Activated naive CD4-positive, alpha-beta T cell treated with Interleukin-2 at 50 U/mL for 16 hours (primary cell): ENCODE measurements around the gene TOX2.

Source experiments
- DNase-seq: peaks from one replicate; pipeline ENCODE4 v3.0.0-alpha.2; 2020

Gene TOX2

DNA sequence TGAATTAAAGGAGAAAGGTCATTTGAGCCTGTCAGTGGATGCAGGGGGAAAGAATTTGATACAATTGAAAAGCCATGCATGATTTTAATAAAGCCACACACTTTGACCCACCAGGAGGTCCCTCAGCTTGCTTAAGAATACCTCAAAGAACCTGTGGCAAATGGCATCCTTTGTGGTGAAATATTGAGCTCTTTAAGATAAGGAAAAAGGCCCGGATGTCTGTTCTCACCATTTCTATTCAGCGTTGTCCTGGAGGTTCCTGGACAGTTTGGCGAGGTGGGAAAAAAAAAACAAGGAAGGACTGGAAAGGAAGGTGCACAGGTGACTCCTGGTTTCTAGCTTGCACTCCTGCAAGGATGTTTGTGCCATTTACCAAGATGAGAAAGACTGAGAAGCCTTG is 91.0 kb downstream of the TOX2 start:
- no peak for DNase-seq

- no peak for DNase-seq
Measured at GRCh38 chr20:44006126-44006525, 91.5 kb downstream of the TOX2 start.

DNA sequence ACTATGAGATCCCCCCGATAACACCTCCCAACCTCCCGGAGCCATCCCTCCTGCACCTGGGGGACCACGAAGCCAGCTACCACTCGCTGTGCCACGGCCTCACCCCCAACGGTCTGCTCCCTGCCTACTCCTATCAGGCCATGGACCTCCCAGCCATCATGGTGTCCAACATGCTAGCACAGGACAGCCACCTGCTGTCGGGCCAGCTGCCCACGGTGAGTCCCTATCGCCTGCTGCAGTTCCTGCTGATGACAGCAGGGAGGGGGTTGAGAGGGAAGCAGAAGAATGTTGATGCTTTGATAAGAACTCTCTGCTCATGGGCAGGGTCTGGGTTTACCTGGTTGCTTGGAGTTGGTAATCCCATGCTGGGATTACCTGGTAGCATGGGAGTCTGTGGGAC is 91.9 kb downstream of the TOX2 start:
- DNase-seq: no peak

GRCh38 chr20:44008806-44009678 is 94.4 kb downstream of the TOX2 start:
- no peak for DNase-seq

DNA sequence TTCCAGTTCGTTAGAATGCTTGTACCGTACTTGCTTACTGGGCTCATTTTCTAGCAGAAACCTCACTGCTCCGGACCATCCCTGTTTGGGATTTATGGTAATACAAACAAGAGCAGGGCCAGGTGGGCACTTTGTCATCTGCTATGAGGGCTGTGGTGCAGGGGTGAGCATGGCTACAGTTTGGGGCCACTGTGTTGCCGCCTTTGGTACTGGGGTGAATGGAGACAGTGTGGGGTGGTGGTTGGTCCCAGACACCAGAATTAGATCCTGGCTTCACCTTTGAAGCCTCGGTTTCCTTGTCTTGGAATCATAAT is 95.0 kb downstream of the TOX2 start:
- no peak for DNase-seq

DNA sequence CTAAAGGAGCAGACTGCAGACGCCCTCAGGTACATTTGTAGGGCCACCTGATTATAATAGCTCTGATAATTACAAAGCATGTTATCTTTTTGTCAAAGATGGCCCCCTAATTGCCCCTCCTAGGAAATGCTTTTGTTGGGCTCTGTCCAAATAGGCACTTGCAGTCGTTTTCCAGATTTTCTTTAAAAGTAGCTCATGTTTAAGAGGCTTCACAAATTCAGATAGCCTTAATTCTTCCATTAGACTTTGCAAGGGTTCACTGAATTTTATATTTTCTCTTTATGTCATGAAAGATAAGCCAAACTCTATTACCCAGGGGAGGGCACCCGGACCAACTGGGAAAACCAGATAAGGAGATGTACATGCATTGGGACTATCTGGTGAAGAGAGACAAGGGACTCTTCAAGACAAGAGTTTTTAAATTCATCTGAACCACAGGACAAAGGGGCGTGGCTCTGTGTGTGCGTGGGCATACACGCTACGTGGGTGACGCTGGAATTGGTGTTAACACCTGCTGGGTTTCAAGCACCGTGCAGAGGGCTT is 95.6 kb downstream of the TOX2 start:
- no peak for DNase-seq

DNA sequence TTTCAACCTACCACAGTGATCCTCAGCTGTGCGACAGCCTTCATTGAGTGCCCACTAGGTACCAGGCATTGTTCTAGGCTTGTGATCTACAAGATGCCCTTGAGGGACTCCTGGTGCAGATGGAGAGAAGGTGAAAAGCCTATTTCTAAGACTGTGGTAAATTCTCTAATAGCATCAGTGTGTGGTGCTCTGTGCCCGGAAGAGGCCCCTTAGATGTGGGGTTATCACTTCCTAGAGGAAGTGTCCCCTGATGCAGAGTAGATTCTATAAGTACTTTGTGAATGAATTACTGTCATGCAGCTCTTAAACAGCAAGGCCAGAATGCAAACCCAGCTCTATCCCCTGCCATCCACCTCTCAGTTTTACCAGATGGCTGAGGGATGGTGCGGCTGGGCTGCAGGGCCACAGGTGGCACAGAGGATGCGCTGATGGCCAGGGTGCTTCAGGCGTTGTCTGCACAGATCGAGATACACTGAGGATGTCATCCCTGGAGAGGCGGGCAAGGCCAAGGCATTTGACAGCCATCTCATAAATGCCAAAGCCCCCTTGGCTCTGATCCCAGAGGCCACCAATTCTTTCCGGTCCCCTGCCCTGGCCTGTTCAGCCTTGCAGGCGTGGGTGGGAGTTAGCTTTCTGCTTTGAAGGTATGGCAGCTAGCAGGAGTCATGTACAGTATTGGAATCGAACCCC is 96.7 kb downstream of the TOX2 start:
- no peak for DNase-seq

- DNase-seq: no peak
Measured at GRCh38 chr20:44012466-44013226, 98.0 kb downstream of the TOX2 start.

GRCh38 chr20:44014807-44015732 is 100.4 kb downstream of the TOX2 start:
- DNase-seq: no peak

- DNase-seq: no peak
Measured at GRCh38 chr20:44015733-44016103, 101.1 kb downstream of the TOX2 start.

DNA sequence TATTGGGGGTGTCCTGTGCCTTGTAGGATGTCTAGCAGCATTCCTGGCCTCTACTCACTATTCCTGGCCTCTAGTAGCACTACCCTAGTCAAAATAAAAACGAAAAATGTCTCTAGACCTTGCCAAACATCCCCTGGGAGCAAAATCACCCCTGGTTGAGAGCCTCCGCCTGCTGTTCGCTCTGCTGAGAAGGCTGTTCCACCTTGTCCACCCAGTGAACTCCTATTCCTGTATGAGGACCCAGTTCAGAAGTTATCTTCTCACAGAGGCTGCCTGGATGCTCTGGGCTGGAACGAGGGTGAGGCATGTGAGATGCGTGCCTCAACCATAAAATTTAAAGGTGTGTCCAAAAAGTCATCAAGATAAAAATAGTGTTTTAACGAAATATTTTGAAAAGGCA is 101.9 kb downstream of the TOX2 start:
- DNase-seq: no peak

DNA sequence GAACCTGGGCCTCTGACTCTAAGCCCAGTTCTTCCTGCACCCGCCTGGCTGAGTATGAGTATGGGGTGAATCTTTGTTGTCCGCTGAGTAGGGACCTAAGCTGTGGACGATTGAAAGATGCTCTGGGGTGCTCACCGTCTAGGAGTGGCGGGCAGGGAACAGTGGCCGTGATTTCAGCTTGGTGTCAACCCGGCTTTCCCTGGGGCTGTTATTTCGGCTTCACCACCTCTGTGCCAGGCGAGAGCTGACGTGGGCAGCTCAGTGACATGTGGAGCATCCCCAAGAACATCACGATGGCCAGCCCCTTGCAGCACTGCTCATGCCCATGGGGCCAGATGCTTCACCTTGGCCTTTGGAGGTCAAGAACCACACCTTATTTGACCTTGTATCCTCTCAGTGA is 102.6 kb downstream of the TOX2 start:
- no peak for DNase-seq

DNA sequence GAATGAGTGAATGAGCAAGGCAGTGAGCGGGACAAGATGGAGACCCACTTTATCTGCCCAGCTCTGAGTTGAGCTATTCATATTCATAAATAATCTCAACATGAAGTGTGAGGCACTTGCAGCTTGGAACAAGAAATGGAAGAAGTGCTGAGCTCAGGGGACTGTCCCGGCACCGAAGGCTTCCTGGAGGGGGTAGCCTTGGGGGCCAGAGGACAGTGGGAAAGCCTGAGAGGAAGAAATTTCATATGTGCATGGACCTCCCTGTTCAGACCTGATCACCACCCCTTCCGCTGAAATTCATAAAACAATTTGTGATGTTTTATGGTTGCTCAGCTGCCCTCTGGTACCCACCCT is 103.2 kb downstream of the TOX2 start:
- no peak for DNase-seq

DNA sequence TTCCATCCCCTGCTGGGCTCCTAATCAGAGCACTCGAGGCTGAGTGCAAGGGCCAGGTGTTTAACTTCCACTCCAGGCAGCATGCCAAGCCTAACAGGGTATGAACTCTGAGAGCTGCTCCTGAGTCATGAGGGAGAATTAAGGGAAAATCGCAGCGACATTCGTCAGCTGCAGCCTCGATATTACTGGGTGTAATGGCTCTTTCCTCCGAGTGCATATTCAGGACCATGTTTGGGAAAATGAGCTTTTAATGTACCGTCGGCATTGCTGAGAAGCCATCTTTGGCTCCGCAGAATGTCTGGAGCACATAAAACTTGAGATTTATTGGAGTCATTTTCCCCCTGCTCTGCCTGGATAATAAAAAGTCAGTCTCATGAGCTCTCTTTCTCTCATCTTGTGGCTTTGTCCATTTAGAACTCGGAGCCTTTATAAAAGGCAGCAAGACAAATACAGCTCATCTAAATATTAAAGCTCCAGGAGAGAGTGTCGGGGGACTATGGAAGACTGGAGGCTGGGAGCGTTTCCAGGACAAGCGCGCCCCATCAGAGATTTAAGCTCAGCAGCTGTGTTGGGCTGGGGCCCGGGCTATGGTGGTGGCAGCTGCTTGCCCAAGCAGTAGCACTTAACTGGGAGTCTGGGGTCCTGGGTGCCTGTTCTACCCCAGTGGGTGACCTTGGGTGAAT is 103.7 kb downstream of the TOX2 start:
- no peak for DNase-seq

- no peak for DNase-seq
Measured at GRCh38 chr20:44018942-44019637, 104.4 kb downstream of the TOX2 start.

GRCh38 chr20:44019638-44020335 is 105.1 kb downstream of the TOX2 start:
- peak; percentile 22 for DNase-seq

- no peak for DNase-seq
Measured at GRCh38 chr20:44020406-44021148, 105.9 kb downstream of the TOX2 start.

- no peak for DNase-seq
Measured at GRCh38 chr20:44021186-44021585, 106.5 kb downstream of the TOX2 start.

GRCh38 chr20:44021900-44022299 is 107.2 kb downstream of the TOX2 start:
- no peak for DNase-seq

DNA sequence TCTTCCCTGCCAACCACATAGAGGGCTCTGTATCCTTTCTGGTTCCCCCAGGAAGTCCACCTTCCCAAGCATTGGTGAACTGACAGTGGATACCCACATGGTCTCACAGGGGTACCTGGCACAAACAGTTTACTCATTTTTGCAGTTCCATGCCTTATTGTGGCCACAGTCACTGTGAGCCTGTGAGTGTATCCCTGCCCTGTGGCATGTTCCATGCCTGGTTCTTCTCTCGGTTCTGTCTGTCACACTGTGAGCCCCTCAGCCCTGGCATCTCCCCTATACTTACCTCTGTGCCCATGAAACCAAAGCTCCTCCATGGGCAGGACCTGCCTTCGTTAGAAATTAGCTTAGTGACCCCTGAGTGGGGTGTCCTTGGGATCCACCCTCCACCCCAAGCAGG is 107.8 kb downstream of the TOX2 start:
- no peak for DNase-seq
